ENCODE measurements around the gene TEX22. TPM values are rescaled to one million over a fixed set of nuclear protein-coding genes. Genes with fewer than 3 reads are reported as not detected.

The TEX22 gene
- total RNA-seq, 1 experiment from 2014 or later = 4.1 TPM

- CTCF ChIA-PET = interaction anchor here (0.9 to 1.2 kb wide), 3 partner anchors 8 to 172 kb away, joined by 4 to 5 read pairs (median 4); no protein-coding TSS in a partner anchor
- Mint-ChIP-seq H3K27me3 (ENCODE audit: insufficient read depth, unreplicated experiment) (no peaks in the 10 kb centered on the region), H3K9me3 (ENCODE audit: unreplicated experiment) (no peaks in the 10 kb centered on the region), H3K4me3 (ENCODE audit: unreplicated experiment) (no peak overlapping the region), H3K36me3 (ENCODE audit: insufficient read depth, unreplicated experiment) (peaks cover 18% of the 10 kb centered on the region), H3K4me1 (ENCODE audit: insufficient read depth, unreplicated experiment) (no peaks in the 10 kb centered on the region), H3K27ac (ENCODE audit: low read depth, unreplicated experiment) (no peak overlapping the region)
- TF ChIP-seq CTCF (IDR thresholded peaks at IDR 0.05; ENCODE audit: unreplicated experiment) = no peak
- no TSS peak for BruUV-seq (replicated peaks)
- POLR2A ChIA-PET = interaction anchor here (0.6 to 1.4 kb wide), 3 partner anchors 11 to 65 kb away, joined by 3 to 4 read pairs (median 3); no protein-coding TSS in a partner anchor
- no peak for DNase-seq (ENCODE audit: unreplicated experiment)
- intact Hi-C loops (cut with micrococcal nuclease) = no loop called here
These were observed 32.7 kb upstream of the TEX22 start for GRCh38 chr14:105365681-105366080.

- no peak overlapping the region for H3K4me3 Mint-ChIP-seq (ENCODE audit: unreplicated experiment)
- H3K27me3 Mint-ChIP-seq (ENCODE audit: insufficient read depth, unreplicated experiment) = no peaks in the 10 kb centered on the region
- no peaks in the 10 kb centered on the region for H3K9me3 Mint-ChIP-seq (ENCODE audit: unreplicated experiment)
- intact Hi-C loops (cut with micrococcal nuclease) = no loop called here
- H3K36me3 Mint-ChIP-seq (ENCODE audit: insufficient read depth, unreplicated experiment) = peaks cover 11% of the 10 kb centered on the region
- no TSS peak for BruUV-seq (replicated peaks)
- no peak overlapping the region for H3K27ac Mint-ChIP-seq (ENCODE audit: low read depth, unreplicated experiment)
- no peak for DNase-seq (ENCODE audit: unreplicated experiment)
- no peak for TF ChIP-seq CTCF (IDR thresholded peaks at IDR 0.05; ENCODE audit: unreplicated experiment)
- H3K4me1 Mint-ChIP-seq (ENCODE audit: insufficient read depth, unreplicated experiment) = no peaks in the 10 kb centered on the region
- ChIA-PET CTCF (interaction anchor here (1.1 kb wide), 1 partner anchor 123 kb away, joined by 4 read pairs; no protein-coding TSS in a partner anchor), POLR2A (no interaction called here)
These were observed 31.8 kb upstream of the TEX22 start for GRCh38 chr14:105366386-105367074.

GRCh38 chr14:105367116-105368031, 31.0 kb upstream of the TEX22 start:
- BruUV-seq (replicated peaks) = no TSS peak
- H3K36me3 Mint-ChIP-seq (ENCODE audit: insufficient read depth, unreplicated experiment) = peaks cover 6% of the 10 kb centered on the region
- POLR2A ChIA-PET = no interaction called here

More at GRCh38 chr14:105367116-105368031, 31.0 kb upstream of the TEX22 start:
- no peaks in the 10 kb centered on the region for H3K4me1 Mint-ChIP-seq (ENCODE audit: insufficient read depth, unreplicated experiment)
- H3K27me3 Mint-ChIP-seq (ENCODE audit: insufficient read depth, unreplicated experiment) = no peaks in the 10 kb centered on the region
- CTCF ChIA-PET = interaction anchor here (0.6 to 1.1 kb wide), 3 partner anchors 60 to 126 kb away, joined by 3 to 4 read pairs (median 4); no protein-coding TSS in a partner anchor
- H3K4me3 Mint-ChIP-seq (ENCODE audit: unreplicated experiment) = no peak overlapping the region
- no peak overlapping the region for H3K27ac Mint-ChIP-seq (ENCODE audit: low read depth, unreplicated experiment)
- no peaks in the 10 kb centered on the region for H3K9me3 Mint-ChIP-seq (ENCODE audit: unreplicated experiment)
- intact Hi-C loops (cut with micrococcal nuclease) = no loop called here
- no peak for DNase-seq (ENCODE audit: unreplicated experiment)
- no peak for TF ChIP-seq CTCF (IDR thresholded peaks at IDR 0.05; ENCODE audit: unreplicated experiment)
